HUES48 (cell line): ENCODE measurements around the gene AIM2.

Source experiments
- H3K27ac ChIP-seq: one replicate; pipeline ENCODE4 v1.7.0; 2013; ENCODE audit warnings: low read depth, low read length, inconsistent platforms
- H3K27me3 ChIP-seq: 2 replicates; pipeline ENCODE4 v1.6.1; 2013; ENCODE audit warnings: mild to moderate bottlenecking, low read length; ENCODE audit not compliant: control insufficient read depth, insufficient read depth
- H3K36me3 ChIP-seq: 2 replicates; pipeline ENCODE4 v1.6.1; 2013; ENCODE audit warnings: low read length; ENCODE audit not compliant: control insufficient read depth, insufficient read depth
- H3K4me1 ChIP-seq: 2 replicates; pipeline ENCODE4 v1.6.1; 2013; ENCODE audit warnings: mild to moderate bottlenecking, low read length; ENCODE audit not compliant: control insufficient read depth, insufficient read depth
- H3K4me3 ChIP-seq: 2 replicates; pipeline ENCODE4 v1.5.1; 2013; ENCODE audit warnings: mild to moderate bottlenecking, low read depth, low read length
- H3K9ac ChIP-seq: 2 replicates; pipeline ENCODE4 v1.6.1; 2013; ENCODE audit warnings: mild to moderate bottlenecking, low read depth, low read length, moderate library complexity
- H3K9me3 ChIP-seq: 2 replicates; pipeline ENCODE4 v1.6.1; 2013; ENCODE audit warnings: low read length; ENCODE audit not compliant: control insufficient read depth, insufficient read depth

Gene AIM2

GRCh38 chr1:159077120-159077961, 775 bp upstream of the AIM2 start:
- Histone ChIP-seq H3K4me1 (no peaks in the 10 kb centered on the region), H3K9ac (no peak overlapping the region), H3K27me3 (no peaks in the 10 kb centered on the region), H3K27ac (no peak overlapping the region), H3K4me3 (no peak overlapping the region), H3K9me3 (no peaks in the 10 kb centered on the region), H3K36me3 (no peaks in the 10 kb centered on the region)

- H3K27me3 ChIP-seq, result no peaks in the 10 kb centered on the region
- H3K9ac ChIP-seq, result no peak overlapping the region
- no peak overlapping the region for H3K27ac ChIP-seq
- no peaks in the 10 kb centered on the region for H3K4me1 ChIP-seq
- H3K9me3 ChIP-seq, result no peaks in the 10 kb centered on the region
- H3K36me3 ChIP-seq, result no peaks in the 10 kb centered on the region
- H3K4me3 ChIP-seq, result no peak overlapping the region
These were observed 4.5 kb downstream of the AIM2 start for GRCh38 chr1:159071970-159072582.

DNA sequence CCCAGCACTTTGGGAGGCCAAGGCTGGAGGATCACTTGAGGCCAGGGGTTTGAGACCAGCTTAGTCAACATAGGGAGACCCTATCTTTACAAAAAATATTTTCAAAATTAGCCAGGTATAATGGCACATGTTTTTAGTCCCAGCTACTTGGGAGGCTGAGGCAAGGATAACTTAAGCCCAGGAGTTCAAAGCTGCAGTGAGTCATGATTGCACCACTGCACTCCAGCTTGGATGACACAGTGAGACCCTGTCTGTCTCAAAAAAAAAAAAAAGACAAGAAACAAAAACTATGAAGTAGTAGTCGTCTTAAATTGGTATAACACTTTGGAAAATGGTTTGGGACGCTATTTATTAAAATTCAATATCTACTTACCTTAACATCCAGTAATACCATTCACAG, 7.7 kb downstream of the AIM2 start:
- Histone ChIP-seq H3K9ac (no peak overlapping the region), H3K27ac (no peak overlapping the region), H3K4me3 (no peak overlapping the region), H3K4me1 (no peaks in the 10 kb centered on the region), H3K27me3 (no peaks in the 10 kb centered on the region), H3K36me3 (no peaks in the 10 kb centered on the region), H3K9me3 (no peaks in the 10 kb centered on the region)

DNA sequence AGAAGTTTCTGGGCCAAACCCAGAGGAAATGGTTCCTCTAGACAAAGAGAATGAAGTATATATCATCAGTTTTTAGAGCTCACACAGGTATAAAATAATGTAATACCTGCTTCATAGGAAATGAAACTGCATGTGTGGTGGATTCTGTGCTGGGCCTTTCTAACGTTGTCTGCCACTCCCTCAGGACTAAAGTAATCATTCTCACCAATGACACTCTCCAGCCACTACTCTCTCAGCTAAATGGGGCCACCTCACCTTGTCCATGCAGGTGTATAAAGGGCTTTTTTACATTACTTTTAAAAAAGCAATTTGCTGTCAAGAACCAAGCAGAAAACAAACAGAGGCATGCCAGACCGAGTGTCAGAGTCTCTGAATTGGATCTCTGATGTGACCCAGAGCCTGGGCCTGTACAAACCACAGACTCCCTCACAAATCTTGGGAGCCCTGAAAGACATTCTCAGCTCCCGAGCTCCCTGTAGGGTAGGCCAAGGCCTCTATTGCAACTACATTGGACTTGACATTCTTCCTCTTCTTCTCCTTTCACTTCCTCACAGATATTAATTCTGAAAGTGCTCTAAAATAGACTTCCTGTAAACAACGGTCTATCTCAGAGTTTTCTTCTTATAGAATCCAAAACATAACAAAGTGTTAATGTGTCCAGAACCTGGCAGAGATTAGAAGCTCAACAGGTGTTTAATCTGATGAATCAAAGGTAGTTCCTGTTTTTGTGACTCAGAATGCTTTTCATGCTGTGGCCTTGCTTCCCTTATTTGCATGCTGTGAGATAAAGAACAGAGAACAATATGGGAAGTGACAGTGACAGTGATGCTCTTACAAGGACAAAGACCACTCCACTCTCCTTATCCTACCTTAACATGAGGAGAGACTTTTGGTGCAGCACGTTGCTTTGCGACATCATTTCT, 8.6 kb downstream of the AIM2 start:
- Histone ChIP-seq H3K27ac (peak overlapping the region; percentile 17), H3K4me1 (no peaks in the 10 kb centered on the region), H3K4me3 (no peak overlapping the region)

DNA sequence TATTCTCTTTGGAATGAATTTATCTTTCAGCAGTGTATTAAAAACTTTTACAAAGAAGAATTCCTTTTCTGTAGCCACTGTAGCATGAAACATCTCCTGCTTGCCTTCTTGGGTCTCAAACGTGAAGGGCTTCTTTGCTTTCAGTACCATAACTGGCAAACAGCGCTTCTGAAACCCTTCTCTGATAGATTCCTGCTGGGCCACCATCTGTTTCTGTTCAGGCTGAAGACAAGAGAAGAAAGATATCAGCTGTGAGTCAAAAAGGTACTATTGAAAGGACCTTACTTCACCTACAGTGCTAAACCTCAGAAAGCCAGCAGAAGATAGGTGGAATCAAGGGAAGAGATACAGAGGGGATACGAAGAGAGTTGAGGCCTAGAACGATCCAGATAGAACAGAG, 10.5 kb downstream of the AIM2 start:
- Histone ChIP-seq H3K9ac (no peak overlapping the region), H3K4me3 (no peak overlapping the region), H3K27me3 (no peaks in the 10 kb centered on the region)

More for the DNA sequence above, 8.6 kb downstream of the AIM2 start:
- Histone ChIP-seq H3K27me3 (no peaks in the 10 kb centered on the region), H3K36me3 (no peaks in the 10 kb centered on the region), H3K9ac (no peak overlapping the region), H3K9me3 (no peaks in the 10 kb centered on the region)

DNA sequence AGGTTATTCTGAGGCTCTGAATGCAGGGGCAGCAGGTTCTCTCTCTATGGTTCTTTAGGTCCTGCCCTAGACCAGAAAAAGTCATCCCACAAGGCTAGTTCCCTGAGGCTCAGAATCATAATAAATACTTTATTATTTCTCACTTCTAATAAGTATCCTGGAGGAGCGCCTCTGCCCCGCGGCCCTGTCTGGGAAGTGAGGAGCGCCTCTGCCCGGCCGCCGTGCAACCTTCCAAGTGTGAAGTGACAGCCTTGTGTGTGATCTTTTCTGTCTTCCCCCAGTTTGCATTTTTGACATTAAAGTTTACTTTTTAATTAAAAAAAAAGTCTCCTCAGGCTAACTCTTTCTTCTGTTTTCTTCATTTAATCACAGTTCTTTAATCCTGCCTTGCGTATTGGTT, 11.5 kb downstream of the AIM2 start:
- H3K27ac ChIP-seq, result no peak overlapping the region
- no peak overlapping the region for H3K4me3 ChIP-seq
- H3K27me3 ChIP-seq, result no peaks in the 10 kb centered on the region
- H3K4me1 ChIP-seq, result no peaks in the 10 kb centered on the region
- H3K9me3 ChIP-seq, result no peaks in the 10 kb centered on the region
- no peaks in the 10 kb centered on the region for H3K36me3 ChIP-seq
- H3K9ac ChIP-seq, result no peak overlapping the region

More for the DNA sequence above, 10.5 kb downstream of the AIM2 start:
- Histone ChIP-seq H3K36me3 (no peaks in the 10 kb centered on the region), H3K9me3 (no peaks in the 10 kb centered on the region), H3K27ac (no peak overlapping the region), H3K4me1 (no peaks in the 10 kb centered on the region)

DNA sequence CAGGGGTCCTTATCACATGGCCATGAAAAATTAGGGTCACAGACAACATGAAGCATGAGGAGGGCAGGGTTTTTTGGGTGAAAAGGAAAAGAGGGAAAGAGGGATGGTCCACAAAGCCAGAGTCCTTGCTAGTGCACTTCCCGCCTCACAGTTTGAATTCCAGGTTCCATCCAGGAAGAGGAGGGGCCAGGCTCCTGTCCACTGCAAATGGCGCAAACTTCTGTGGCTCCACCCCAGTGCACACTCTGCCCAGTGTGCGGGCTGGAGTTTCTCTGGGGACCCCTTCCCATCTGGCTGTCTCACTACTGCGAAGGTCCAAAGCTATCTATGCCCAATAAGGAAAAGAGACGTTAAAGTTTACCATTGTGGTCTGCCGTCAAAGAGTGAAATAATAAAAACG, 17.8 kb downstream of the AIM2 start:
- Histone ChIP-seq H3K9ac (no peak overlapping the region), H3K4me1 (no peaks in the 10 kb centered on the region), H3K27me3 (no peaks in the 10 kb centered on the region), H3K4me3 (no peak overlapping the region), H3K9me3 (no peaks in the 10 kb centered on the region), H3K27ac (no peak overlapping the region), H3K36me3 (no peaks in the 10 kb centered on the region)

DNA sequence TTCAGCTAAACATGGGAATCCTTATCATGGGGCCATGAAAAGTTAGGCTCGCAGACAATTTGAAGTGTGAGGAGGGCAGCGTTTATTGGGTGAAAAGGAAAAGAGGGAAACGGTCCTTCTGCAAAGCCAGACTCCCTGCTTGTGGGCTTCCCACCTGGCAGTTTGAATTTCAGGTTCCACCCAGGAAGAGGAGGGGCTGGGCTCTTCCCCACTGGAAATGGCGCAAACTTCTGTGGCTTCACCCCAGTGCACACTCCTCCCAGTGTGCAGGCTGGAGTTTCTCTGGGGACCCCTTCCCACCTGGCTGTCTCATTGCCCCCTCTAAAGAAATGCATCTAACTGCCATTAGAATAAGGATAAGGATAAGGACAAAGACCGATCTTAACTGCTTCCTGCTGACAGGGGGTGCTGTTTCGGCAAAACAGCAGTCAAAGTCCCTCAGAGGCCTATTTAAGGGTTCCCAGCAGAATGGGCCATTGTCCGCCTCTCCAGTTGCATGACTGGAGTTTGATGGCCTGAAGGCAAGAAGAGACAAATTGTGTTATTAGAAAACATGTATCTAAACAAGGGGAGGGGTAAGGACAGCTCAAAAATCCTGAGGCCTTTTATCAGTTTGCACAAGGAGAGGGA, 20.4 kb downstream of the AIM2 start:
- no peak overlapping the region for H3K9ac ChIP-seq
- H3K4me1 ChIP-seq, result no peaks in the 10 kb centered on the region
- no peak overlapping the region for H3K4me3 ChIP-seq
- no peaks in the 10 kb centered on the region for H3K36me3 ChIP-seq
- no peaks in the 10 kb centered on the region for H3K27me3 ChIP-seq
- no peak overlapping the region for H3K27ac ChIP-seq
- no peaks in the 10 kb centered on the region for H3K9me3 ChIP-seq

DNA sequence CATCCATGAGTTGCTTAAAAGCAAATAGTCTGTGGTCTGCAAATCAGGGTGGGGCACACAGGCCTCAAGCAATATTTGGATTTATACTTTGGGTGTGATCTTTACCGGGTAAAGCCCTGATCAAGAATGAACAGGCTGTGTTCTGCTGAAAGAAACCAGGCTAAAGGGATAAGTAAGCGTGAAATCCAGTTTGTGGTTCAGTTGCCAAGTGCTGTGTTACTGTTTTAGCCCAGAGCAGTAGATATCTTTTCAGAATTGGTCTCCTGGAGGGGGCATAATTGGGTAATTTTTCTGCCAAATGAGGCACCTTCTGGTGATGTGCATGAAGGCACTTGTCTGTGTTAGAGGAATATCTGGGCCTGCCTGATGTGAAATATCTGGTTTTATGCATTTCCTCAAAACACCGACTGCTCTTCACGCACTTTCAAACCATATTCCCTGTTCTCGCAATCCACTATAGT, 21.4 kb downstream of the AIM2 start:
- Histone ChIP-seq H3K36me3 (no peaks in the 10 kb centered on the region), H3K4me1 (no peaks in the 10 kb centered on the region), H3K4me3 (no peak overlapping the region), H3K9ac (no peak overlapping the region), H3K27ac (no peak overlapping the region), H3K9me3 (no peaks in the 10 kb centered on the region), H3K27me3 (no peaks in the 10 kb centered on the region)

DNA sequence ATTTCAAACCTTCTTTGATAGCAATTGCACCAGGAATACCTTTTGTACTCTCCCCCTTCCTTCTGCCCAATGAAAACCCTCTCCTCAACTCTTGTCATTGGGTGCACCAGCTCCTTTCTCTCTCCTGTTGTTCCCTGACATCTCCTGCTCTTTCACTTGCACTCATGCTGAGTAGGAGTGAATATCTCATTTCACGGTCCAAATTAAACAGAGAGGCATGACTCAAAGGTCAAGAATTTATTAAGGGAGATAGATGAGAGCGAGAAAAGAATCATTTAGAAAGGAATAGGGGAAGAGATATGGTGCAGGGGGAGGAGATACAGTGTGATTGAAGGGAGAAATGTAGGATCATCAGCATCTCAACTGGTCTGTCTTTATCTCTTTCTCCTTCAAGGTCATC, 22.1 kb downstream of the AIM2 start:
- Histone ChIP-seq H3K9me3 (no peaks in the 10 kb centered on the region), H3K4me3 (no peak overlapping the region), H3K36me3 (no peaks in the 10 kb centered on the region), H3K4me1 (no peaks in the 10 kb centered on the region), H3K27me3 (no peaks in the 10 kb centered on the region), H3K27ac (no peak overlapping the region), H3K9ac (no peak overlapping the region)
